GOT3 (cell line): ENCODE results near the gene FAM13A.
"Not testable (repeated sequence)": the region's sequence is repeated elsewhere in the genome, so short reads cannot be mapped to it uniquely, and the experiment has no call there.

ENCODE experiments used
- DNase-seq: peaks from one replicate; lab custom pipeline; 2025; ENCODE audit warnings: mixed read lengths; lab: John Stamatoyannopoulos, UW

Gene FAM13A

DNA sequence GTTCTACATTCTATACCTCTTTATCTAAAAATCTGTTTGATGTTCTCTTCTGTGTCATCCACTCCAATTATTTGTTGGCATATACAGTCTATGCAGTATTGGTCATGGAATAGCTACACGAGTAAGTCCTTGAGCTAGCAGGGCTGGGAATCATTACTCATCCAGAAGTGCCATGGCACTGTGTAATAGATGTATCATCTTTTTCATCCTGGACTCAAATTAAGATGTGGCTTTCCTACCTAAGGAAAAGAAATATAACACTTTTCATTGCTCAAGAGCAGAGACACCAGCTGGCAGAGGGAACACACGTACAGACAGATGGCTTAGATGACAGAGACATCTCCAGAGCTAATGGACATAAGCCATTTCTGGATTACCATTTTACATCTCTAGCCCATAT is 159.8 kb downstream of the FAM13A start:
- no peak for DNase-seq

DNA sequence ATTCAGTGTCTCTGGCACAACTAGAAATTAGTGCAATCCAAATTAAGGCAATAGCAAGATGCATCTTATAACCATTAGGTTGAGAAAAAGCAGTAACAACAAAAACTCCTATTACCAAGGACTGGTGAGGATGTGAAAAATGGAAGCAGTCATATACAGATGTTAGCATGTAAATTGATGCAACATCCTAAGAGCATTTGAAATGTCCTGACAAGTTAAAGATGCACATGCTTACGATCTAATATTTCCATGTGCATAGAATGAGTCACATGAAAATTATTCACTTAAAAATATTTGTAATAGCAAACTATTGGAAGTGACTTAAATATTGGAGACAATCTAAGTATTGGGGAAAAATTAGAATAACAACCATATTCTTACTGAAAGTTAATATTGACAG is 163.0 kb downstream of the FAM13A start:
- DNase-seq = no peak

DNA sequence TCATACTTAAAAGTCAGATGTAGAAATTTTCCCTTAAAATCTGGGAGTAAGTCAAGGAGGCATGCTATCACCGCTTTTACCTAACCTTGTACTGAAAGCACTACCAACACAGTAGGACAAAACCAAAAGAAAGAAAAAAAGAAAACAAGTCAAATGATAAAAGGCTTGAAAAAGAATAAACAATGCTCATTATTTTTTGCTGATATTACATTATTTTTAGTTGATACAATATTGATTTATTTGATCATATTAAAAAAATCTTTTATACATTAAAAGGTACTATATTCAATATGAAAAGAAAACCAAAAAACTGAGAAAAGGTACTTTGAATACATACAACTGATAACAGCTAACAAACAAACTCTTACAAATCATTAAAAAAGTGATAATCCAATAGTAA is 164.3 kb downstream of the FAM13A start:
- no peak for DNase-seq

DNA sequence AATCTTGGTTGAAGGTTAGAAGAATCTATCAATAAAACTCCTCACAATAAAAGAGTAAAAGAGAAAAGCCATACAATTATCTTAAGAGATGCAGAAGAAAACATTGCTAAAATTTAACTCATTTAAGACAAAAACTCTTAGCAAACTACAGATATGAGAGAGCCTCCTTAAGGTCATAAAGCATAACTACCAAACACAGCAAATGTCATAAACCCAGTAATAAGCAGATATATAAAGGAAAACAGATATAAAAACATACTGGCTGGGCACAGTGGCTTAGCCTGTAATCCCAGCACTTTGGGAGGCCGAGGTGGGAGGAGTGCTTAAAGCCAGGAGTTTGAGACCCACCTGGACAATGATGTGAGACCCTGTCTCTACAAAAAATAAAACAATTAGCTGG is 165.3 kb downstream of the FAM13A start:
- no peak for DNase-seq

DNA sequence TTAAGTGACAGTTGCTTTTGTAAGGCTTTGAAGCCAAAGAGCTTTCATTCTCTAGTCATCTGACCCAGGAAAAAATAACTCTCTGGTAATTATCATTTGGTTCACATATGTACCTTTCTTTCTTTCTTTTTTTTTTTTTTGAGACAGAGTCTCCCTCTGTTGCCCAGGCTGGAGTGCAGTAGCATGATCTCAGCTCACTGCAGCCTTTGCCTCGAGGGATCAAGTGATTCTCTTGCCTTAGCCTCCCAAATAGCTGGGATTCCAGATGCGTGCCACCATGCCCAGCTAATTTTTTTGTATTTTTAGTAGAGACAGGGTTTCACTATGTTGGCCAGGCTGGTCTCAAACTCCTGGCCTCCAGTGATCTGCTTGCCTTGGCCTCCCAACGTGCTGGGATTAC is 169.6 kb downstream of the FAM13A start:
- not testable (repeated sequence) for DNase-seq

DNA sequence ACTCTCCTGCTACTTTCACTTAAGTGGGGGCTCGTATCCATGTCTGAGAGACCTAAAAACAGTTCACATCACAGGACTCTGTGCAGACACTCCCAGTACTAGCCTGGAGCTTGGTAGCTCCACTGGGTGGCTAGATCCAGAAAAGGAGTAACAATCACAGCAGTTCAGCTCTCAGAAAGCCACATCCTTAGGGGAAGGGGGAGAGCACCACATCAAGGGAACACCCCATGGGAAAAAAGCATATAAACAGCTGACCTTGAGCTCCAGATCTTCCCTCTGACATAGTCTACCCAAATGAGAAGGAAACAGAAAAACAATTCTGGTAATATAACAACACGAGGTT is 175.8 kb downstream of the FAM13A start:
- DNase-seq = no peak

DNA sequence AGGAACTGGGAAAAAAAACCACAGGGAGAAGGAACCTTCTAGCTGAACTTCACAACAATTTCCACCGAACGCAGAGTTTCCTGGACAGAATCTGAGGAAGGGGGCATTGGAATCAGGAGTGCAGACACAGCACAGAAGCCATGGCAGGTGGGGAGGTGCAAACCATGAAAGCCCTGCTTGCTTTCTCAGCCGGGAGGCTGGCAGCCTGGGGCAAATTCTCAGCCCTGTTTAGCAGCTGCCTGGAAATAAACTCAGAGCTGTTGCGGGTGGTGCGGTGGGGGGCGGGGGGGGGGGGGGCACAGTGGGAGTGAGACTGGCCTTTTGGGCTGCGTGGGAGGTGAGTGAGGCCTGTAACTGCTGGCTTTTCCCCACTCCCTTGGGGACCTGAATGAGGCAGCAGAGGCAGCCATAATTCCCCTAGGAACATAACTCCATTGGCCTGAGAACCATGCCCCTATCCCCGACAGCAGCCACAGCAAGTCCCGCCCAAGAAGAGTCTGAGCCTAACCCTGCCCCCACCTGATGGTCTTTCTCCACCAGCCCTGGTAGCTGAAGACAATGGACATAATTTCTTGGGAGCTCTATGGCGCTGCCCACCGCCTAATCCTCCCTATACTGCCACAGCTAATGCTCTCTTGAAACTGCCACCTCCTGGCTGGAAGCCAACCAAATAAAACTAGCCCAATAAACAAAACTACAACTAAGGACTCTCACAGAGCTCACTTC is 176.3 kb downstream of the FAM13A start:
- DNase-seq = no peak

DNA sequence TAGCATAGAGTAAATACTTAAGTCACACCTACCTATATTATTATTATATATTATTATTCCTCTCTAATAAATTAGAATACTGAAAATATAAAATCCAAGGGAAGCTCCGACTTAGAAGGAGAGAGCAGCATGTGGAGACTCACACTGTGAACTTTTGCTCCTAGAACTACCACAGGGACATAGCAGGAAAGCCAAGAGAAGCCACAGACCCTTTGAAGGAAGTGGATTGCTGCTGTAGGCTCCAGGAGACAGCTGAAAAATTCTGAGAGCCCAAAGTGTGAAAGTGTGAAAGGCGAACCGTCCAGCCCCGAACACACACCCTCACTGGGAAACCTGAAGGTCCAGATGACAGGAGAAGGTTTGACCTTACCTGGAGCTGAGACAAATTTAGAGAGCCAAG is 177.0 kb downstream of the FAM13A start:
- no peak for DNase-seq

DNA sequence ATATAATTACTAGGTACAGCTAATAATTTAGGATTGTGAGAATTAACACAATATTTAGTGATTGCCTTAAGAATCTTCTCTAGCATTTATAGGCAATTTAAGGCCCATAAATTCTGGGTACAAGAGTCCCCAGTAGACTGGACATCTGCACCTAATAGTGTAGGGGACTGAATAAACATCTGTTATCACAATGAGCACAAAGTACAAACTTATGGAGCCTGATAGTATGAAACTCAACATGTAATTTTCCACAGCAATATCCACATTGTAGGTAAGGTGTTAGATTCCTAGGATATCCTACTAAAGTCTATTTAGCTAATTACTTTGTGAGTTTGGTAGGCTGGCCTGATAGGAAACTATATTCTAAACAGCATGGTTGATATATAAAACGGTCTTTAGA is 178.3 kb downstream of the FAM13A start:
- DNase-seq = no peak

DNA sequence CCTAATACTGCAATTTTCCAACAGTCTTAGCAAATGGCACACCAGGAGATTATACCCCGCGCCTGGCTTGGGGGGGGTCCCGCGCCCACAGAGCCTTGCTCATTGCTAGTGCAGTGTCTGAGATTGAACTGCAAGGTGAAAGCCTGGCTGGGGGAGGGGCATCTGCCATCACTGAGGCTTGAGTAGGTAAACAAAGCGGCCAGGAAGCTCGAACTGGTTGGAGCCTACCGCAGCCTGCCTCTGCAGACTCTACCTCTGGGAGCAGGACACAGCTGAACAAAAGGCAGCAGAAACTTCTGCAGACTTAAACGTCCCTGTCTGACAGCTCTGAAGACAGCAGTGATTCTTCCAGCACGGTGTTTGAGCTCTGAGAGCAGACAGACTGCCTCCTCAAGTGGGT is 186.6 kb downstream of the FAM13A start:
- no peak for DNase-seq

DNA sequence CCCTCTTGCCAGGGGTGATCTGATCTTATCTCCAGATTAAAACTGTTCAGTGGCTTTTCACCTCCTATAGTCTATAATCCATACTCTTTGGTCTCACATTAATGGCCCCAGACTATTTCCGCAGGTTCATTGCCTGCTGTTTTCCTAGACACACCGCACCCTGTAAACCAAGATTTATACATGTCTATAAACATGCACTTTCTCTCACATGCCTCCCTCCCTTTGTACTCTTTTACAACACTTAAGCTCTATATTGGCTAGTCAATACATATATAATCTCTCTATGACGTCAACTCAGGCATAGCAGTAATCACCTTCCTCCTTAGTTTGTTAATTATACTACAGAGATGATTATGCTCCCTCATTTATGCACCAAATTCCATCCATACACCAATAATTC is 188.5 kb downstream of the FAM13A start:
- DNase-seq = no peak

DNA sequence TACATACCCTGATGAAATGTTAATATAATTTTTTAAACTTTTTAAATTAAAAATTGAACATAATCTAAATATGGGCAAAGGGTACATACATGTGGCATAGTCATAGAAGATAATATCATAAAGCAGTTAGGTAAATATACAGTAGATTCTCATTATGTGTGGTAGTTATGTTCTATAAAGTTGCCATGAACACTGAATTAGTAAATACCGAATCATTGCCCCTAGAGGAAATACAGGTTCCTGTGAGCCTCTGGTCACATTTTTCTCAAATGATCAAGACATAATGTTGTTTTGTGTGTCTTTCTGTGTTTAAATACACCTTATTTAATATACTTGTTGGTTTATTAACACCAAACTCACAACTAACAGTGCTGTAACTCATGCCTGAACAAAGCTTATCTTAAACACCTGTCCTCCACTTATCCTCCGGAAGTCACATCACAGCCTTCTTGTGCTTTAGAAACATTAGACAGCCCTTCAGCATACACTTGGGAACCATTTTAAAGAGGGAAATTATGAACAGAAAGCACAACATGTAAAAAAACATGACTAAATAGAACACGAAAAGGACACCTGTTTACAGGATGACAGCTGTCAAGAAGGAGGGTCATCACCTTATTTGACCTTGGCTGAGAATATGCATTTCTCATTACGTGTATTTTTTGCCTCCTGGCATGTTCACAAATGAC is 190.0 kb downstream of the FAM13A start:
- no peak for DNase-seq

DNA sequence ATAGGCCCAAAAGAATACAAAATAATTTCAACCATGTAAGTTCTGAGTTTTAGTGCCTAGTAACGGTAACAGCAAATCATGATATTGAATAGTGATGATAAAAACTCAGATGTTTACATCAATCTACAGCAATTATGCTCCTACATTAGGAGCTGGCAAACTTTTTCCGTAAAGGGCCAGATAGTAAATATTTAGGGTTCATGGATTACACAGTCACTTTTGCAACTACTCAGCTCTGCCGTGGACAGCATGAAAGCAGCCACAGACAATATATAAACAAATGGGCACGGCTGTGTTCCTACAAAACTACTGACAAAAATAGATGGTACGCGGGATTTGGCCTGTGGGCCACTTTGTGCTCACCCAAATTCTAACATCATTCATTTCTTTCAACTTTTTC is 191.5 kb downstream of the FAM13A start:
- no peak for DNase-seq

DNA sequence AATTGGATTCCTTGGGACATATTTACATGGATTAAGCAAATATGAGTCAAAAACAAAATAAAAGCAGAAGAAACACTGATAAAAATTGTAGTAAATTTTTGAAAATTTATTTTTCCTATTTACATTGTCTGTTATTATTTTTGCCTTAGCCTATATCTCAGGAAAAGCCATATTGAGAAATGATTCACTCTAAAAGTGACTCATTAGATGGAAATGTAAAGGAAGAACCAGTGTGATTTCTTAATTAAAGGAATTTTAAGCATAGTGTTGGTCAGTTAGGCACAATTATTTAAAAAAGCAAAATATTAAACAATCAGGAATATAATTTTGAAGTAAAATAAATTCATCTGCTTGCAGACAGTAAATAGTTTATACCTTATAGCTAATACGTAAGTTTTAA is 191.9 kb downstream of the FAM13A start:
- no peak for DNase-seq

DNA sequence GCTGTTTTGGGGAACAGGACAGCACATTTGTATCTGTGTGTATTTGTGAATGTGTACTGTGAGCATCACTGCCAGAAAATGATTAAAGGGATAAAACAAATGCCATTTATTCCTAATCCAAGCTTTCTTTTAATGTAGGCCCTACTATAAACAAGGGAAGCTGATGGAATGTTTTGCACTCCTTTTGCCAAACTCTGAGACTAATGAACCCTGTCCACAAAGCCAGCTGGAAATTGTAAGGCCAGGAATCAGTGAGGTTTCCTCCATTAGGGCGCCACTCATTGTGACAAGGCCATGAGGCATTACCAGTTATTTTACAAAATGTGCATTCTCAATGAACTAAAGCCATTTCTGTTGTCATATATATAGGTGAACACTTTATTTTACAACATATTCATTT is 196.4 kb downstream of the FAM13A start:
- DNase-seq = no peak

DNA sequence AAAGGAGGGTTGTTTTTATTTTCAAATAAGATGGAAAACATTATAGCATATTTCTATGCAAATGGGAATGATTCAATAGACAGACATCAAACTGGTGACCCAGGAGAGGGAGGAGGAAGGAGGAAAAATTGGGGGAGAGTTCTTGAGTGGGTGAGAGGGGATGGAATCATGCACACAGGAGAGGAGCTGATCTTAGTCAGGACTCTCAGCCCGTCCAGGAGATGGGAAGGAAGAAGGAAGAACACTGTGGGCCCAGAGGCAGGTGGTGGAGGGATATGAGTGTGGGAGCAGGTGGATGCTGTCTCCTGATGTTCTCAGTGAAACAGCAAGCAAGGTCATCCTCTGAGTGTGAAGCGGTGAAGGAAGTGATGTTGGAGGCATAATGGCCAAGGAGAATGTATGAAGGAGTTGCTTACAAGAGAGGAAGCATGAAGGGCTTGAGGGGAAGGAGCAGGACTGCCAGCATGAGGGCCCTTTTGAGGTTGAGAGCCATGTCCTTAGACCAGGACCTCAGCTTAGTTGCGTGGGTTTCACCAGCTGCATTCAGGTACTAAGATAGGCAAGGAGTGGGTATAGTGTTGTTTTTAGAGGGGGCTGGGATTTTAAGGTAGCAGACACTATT is 197.7 kb downstream of the FAM13A start:
- DNase-seq = no peak

DNA sequence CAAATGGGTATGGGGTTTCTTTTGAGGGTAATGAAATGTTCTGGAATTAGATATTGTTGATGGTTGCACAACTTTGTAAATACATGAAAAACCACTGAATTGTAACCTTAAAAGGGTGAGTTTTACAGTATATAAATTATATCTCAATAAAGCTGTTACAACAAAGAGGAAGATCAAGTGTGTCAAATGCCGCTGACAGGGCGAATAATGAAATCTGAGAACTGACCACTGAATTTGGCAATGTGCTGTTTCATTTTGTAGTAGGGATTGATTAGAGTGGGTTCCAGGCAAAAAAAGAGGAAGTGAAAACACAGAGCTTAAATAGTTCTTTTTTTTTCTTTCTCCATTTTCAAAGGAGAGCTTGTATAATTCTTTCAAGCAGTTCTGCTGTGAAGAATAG is 198.2 kb downstream of the FAM13A start:
- no peak for DNase-seq

DNA sequence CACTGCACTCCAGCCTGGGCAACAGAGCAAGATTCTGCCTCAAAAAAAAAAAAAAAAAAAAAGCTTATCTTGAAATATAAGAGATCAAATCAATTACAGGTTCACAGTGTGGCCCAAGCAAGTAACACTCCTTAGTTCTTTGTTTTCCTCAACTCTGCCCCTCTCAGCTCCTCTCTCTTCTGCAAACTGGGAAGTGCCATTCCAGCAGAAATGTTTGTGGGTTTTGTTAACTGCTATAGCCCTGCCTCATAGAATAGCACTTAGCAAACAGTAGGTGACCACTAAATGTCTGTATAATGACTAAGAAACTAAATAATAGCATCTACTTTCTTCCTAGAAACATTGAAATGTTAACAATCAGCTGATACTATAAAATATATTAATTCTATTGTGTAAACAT is 199.4 kb downstream of the FAM13A start:
- no peak for DNase-seq

DNA sequence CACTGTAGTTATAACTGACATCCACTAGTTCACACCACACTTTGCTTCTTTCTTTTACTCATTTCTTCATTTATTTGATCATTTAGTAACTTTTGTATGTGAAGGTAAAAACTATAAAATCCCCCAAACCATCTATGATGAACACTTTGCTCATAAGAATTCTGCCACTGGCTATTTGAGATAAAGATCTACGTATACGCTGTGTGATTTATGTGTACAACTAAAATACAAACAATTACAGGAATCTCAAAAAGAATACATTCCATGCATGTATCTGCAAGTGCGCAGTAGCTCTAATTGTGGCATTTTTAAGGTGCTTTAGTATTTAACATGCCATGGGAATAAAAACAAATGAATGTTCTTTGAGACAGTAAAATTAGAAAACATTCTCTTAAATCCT is 202.5 kb downstream of the FAM13A start:
- no peak for DNase-seq

DNA sequence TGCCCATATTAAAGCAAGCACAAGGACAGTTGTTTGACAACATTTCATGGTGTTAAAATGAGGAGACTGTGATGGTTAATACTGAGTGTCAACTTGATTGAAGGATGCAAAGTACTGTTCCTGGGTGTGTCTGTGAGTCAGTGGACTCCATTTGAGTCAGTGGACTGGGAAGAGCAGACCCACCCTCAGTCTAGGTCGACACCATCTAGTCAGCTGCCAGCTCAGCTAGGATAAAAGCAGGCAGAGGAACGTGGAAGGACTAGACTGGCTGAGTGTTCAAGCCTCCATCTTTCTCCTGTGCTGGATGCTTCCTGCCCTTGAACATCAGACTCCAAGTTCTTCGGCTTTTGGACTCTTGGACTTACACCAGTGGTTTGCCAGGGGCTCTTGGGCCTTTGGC is 203.4 kb downstream of the FAM13A start:
- not testable (repeated sequence) for DNase-seq

DNA sequence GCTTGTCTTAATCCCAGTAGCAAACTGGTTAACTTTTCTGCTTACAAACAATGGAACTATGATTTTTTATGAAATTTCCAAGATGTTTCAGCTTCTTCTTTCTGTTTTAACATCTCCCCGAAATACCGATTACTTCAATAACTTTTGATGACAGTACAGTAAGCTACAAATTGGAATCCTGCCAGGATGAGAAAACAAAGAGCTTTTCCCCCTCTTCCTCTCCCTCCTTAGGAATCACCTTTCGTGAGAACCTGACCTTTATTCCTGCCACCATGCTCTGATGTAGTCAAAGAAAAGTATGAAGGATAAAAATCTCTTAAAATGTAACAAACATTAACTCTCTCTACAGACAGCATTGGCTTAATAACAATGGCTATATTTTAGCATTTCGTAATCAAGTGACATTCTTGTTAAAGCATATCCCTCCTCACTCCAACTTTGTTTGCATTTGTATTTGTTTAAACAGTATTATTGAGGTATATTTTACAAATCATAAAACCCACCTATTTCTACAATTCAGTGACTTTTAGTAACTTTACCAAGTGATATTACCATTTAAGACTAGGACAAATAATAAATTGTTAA is 210.7 kb downstream of the FAM13A start:
- DNase-seq = no peak

DNA sequence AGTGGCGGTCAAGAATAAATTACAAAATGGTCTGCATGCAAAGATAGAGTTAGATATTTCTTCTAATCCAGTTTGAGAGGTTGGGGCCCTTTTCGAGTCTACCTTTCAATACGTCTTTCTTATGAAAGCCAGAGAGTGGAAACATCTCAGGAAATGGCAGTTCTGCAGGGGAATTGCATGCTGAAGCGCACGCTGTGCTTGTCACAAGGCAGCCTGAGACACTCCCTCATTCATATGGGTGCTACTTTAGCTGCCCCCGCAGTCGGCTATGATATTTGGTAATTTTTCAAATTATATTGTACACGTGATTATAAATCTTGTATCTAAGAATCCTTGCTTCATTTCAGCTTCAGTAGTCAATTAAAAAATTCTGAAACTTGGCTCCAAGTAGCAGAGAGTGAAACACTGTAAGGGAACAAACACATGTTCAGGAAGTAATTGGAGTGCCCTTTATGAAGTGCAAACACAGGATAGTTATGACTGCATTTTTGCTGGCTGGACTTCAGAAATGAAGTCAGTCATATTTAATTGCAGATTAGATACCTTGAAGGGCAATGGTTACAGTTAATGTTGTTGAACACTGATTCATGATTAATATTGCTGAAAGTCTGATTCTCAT is 213.8 kb downstream of the FAM13A start:
- DNase-seq = no peak

DNA sequence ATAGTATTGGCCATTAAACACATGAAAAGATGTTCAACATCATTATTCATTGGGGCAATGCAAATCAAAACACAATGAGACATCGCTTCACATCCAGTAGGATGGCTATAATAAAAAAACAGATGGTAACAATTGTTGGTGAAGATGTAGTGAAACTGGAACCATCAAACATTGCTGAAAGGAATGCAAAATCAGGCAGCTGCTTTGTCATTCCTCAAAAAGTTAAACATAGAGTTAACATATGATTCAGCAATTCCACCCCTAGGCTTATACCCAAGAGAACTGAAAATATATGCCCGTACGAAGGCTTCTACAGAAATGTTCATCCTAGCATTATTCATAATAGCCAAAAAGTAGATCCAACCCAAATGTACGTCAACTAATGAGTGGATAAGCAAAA is 215.3 kb downstream of the FAM13A start:
- DNase-seq = no peak
